ENCODE measurements around the gene JAKMIP2.
A peak's percentile ranks its signal among the peaks of the same experiment; 100 is the strongest.

The JAKMIP2 gene

DNA sequence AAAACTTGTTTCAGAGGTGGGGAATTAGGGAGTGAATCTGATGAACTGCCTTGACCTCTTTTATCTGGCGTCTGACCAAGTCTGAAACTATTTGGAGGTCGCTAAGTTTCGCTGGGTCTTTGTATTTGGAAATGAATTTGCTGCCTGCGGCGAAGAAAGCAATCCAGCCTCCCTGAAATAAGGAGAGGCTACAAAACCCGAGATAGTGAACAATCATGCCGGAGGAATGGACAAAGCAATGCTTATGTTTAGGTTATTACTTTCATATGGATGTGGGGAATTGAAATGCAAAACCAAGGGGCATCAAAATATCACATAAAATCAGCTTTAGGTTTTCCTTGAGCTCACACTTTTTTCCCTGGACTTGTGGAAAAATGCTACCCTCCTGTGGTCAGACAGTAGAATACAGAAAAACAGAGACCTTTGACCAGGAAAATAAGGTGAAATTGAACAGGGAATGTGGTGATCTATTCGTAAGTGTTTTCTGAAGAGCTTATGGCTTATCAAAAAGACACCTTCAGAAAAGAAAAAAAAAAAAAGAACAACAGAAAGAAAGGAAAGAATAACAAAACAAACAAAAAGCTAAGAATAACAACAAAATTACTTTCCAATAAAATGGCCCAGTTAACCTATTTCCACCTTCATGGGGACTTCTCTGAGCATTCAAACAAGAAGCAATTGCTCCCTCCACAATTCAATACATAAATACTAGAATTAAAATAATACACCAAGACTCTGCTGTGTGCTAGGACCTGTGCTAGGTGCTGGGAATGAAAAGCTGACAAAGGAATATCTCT is 204.1 kb downstream of the JAKMIP2 start:
- peak; percentile 61 for DNase-seq (ENCODE audit: low read depth)
- H3K4me3 ChIP-seq (ENCODE audit: low read length) = no peak overlapping the region
- TF ChIP-seq CTCF (IDR thresholded peaks at IDR 0.05; ENCODE audit: insufficient read depth, low read depth, low read length, missing control alignments) = peak; percentile 63

GRCh38 chr5:147576646-147577535 is 205.6 kb downstream of the JAKMIP2 start:
- peak; percentile 53 for DNase-seq (ENCODE audit: low read depth)
- peak; percentile 96 for TF ChIP-seq CTCF (IDR thresholded peaks at IDR 0.05; ENCODE audit: insufficient read depth, low read depth, low read length, missing control alignments)
- no peak overlapping the region for H3K4me3 ChIP-seq (ENCODE audit: low read length)

- DNase-seq (ENCODE audit: low read depth) = no peak
- H3K4me3 ChIP-seq (ENCODE audit: low read length) = no peak overlapping the region
- TF ChIP-seq CTCF (IDR thresholded peaks at IDR 0.05; ENCODE audit: insufficient read depth, low read depth, low read length, missing control alignments) = no peak
Measured at GRCh38 chr5:147575598-147575997, 206.9 kb downstream of the JAKMIP2 start.

DNA sequence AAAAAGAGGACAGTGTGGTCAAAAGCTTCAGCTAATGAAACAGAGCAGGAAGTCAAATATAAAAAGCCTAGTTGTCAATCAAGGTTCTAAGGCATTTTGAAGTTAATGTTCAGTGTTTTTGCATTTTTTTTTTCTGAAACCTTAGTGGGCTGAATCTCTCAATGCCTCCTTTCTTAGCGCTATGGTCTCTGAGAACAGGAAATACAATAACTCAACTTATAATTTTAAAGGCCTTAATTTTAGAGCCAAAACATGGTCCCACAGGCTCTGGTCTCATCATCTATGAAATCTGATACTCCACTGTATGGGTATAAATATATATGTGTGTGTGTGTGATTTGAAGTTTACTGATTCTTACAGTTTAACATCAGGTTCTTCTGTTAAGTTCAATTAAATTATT is 209.3 kb downstream of the JAKMIP2 start:
- no peak overlapping the region for H3K4me3 ChIP-seq (ENCODE audit: low read length)
- TF ChIP-seq CTCF (IDR thresholded peaks at IDR 0.05; ENCODE audit: insufficient read depth, low read depth, low read length, missing control alignments) = no peak
- DNase-seq (ENCODE audit: low read depth) = no peak

- TF ChIP-seq CTCF (IDR thresholded peaks at IDR 0.05; ENCODE audit: insufficient read depth, low read depth, low read length, missing control alignments) = no peak
- no peak overlapping the region for H3K4me3 ChIP-seq (ENCODE audit: low read length)
- DNase-seq (ENCODE audit: low read depth) = no peak
Measured at GRCh38 chr5:147568710-147569406, 213.7 kb downstream of the JAKMIP2 start.

DNA sequence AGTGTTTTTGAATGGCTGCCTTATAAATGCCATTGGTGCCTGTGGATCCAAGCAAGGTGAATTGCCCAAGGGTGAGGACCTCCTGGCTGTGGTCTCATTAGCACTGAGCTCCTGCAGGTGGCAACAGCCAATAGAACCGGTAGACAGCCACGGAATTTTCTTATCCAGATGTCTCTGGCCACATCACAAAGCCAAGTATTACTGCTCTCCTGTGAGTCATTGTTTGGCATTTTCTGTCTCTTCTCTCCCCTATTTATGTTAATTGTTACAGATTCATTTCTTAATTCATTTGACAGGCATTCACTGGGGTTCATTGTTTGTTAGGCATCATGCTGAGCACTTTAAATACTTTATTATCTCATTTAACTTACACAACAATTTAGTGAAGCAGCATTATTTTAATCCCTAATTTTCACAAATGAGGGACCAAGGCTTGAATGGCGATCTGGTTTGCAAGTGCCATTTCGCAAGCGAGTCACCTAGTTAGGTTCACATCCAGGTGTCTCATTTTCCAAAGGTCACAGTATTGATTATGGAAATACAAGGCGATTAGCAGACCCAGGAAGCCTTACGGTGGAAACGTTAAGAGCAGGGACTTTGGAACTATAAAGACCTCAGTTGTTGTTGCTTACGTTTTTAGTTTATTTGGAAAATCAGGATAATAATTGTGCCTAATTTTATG is 214.5 kb downstream of the JAKMIP2 start:
- no peak for TF ChIP-seq CTCF (IDR thresholded peaks at IDR 0.05; ENCODE audit: insufficient read depth, low read depth, low read length, missing control alignments)

More for the DNA sequence above, 214.5 kb downstream of the JAKMIP2 start:
- DNase-seq (ENCODE audit: low read depth) = peak; percentile 62
- no peak overlapping the region for H3K4me3 ChIP-seq (ENCODE audit: low read length)

All from epithelial cell of esophagus (primary cell).